ENCODE measurements around the gene MAPKAPK2.

Gene MAPKAPK2

DNA sequence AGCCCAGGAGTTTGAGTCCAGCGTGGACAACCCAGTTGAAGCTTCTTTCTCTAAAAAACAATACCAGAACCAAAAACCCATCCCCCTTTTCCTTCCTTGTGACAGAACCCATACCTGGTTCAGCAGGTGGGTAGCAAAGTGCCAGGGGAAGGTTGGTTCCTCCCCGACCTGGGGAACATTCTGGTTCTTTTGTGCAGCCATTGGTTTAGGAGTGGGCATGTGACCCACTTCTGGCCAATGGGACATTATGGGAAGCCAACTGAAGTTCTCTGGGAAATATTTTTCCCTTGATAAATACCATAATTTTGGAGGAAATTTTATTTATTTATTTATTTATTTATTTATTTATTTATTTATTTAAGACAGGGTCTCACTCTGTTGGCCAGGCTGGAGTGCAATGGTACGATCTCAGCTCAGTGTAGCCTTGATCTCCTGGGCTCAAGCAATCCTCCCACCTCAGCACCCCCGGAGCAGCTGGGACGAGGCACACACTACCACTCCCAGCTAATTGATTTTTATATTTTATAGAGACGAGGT, 15.8 kb upstream of the MAPKAPK2 start:
- no peak for TF ChIP-seq NFRKB (IDR thresholded peaks at IDR 0.05)
- no peak for TF ChIP-seq FOXK2 (IDR thresholded peaks at IDR 0.05)
- no peak for TF ChIP-seq L3MBTL2 (conservative IDR thresholded peaks at IDR 0.05)
- TF ChIP-seq CTBP1 (IDR thresholded peaks at IDR 0.05; ENCODE audit: borderline replicate concordance) = no peak
- TF ChIP-seq FOXA1 (IDR thresholded peaks at IDR 0.05) = no peak
- TF ChIP-seq TARDBP (IDR thresholded peaks at IDR 0.05) = no peak
- no peak for TF ChIP-seq BHLHE40 (IDR thresholded peaks at IDR 0.05; ENCODE audit: borderline replicate concordance)
- TF ChIP-seq LEF1 (IDR thresholded peaks at IDR 0.05; ENCODE audit: borderline replicate concordance) = no peak
- TF ChIP-seq SUZ12 (IDR thresholded peaks at IDR 0.05) = no peak
- TF ChIP-seq ELF4 (IDR thresholded peaks at IDR 0.05) = no peak
- TF ChIP-seq FOXM1 (IDR thresholded peaks at IDR 0.05; ENCODE audit: borderline replicate concordance) = no peak
- ChIA-PET CTCF (no interaction called here), POLR2A (no interaction called here)
- no peak for DNase-seq (ENCODE audit: extremely low spot score)

DNA sequence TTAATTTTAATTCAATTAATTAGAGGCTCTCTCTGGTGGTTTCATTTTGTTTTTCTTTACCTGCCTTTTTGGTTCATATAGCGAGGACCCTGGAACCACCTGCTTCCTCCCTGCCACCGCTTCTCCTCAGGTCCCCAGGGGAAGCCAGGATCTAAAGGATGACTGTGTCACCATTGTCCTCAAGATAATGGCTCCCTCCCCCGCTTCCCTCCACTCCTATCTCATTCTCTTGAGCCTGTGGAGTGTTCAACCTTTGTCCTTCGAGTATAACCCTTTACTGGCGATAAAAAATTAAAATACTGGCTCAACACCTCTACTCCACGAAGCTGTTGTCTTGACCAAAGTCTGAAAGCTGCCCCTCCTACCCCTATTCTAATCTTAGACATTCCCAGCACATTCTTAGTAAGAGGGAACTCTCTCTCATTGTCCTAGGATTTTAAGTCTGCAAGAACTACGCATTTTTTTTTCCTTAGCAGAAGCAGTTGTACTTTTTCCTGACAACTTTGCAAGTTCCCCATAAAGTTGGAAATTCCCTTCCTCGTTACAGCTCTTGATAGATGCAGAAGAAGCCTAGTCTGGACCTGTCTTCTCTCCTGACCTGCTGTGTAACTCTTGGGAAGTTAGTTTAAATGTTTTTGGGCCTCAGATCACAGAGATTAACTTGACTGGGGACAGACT, 12.6 kb upstream of the MAPKAPK2 start:
- ChIA-PET CTCF (interaction anchor here (0.6 kb wide), 1 partner anchor 158 kb away, joined by 6 read pairs; no protein-coding TSS in a partner anchor), POLR2A (interaction anchor here (1.0 kb wide), 1 partner anchor 12 kb away, joined by 3 read pairs; no protein-coding TSS in a partner anchor)
- TF ChIP-seq FOXM1 (IDR thresholded peaks at IDR 0.05; ENCODE audit: borderline replicate concordance) = no peak
- TF ChIP-seq FOXA1 (IDR thresholded peaks at IDR 0.05) = no peak
- no peak for TF ChIP-seq NFRKB (IDR thresholded peaks at IDR 0.05)
- no peak for TF ChIP-seq SUZ12 (IDR thresholded peaks at IDR 0.05)
- no peak for TF ChIP-seq ZNF384 (IDR thresholded peaks at IDR 0.05)
- TF ChIP-seq TARDBP (IDR thresholded peaks at IDR 0.05) = no peak
- TF ChIP-seq BHLHE40 (IDR thresholded peaks at IDR 0.05; ENCODE audit: borderline replicate concordance) = no peak
- TF ChIP-seq CTBP1 (IDR thresholded peaks at IDR 0.05; ENCODE audit: borderline replicate concordance) = no peak
- TF ChIP-seq FOXK2 (IDR thresholded peaks at IDR 0.05) = no peak
- no peak for DNase-seq (ENCODE audit: extremely low spot score)

DNA sequence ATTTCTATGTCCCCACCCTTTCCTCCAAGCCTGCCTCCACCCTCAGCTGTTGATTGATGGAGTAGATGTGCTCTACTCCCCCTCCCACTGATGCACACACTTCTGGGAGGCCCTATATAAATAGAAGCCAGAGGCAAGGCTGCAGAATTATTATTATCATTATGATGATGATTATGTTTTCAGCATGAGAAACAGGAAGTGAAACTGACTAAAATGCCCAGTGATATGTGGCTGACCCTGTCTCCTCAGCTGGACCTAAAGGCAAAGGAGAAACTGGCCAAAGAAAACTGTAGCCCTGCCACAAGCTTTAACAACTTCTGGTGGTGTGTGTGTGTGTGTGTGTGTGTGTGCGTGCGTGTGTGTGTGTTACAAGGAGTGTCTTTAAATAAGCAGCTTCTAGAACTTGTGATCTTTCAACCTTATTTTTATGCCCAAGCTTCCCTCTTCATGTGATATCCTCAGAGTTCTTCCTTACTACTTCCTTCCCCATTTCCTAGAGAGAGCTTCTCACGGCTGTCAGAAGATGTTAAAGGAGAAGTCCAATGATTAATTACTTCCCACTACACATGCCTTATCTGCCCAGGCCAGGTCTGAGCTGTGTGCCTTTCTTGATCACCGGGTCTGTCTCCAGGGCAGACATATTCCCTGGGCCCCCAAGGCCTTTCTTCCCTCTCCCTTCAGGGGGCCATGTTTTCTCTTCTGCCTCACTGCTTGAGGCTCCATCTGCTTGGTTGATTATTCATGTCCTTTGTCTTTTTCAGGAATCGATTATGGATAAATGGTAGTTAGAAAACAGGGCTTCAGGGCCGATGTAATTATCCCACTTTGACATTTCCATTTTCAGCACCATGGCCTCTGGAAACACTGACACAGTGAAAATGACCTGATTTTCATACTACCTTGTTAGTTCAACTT, 11.6 kb upstream of the MAPKAPK2 start:
- no peak for TF ChIP-seq CTBP1 (IDR thresholded peaks at IDR 0.05; ENCODE audit: borderline replicate concordance)
- CTCF ChIA-PET = interaction anchor here (1.0 to 1.5 kb wide), 3 partner anchors 8 to 61 kb away, joined by 3 to 6 read pairs (median 3); partner anchors contain the start of gene EIF2D
- DNase-seq (ENCODE audit: extremely low spot score) = no peak
- POLR2A ChIA-PET = interaction anchor here (1.2 to 1.5 kb wide), 2 partner anchors 11 to 38 kb away, joined by 3 to 5 read pairs; partner anchors contain the start of gene DYRK3

DNA sequence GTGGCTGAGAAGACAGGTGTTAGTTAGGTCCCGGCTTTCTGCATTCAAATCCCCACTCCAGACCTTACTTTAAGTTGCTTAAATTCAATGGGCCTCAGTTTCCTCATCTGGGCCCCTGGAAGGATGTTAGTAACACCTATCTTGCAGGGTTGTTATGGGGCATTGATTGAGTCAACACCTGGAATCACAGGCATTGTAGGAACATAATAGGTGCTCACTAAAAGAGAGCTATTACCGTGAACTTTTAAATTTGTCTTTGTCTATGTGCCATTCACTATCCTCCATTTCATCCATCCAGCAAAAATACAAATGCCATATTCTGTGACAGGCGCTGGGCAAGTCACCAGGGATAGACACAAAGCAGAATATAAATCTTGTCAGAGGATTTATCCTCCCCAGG, 10.5 kb upstream of the MAPKAPK2 start:
- CTCF ChIA-PET = interaction anchor here (0.8 to 1.5 kb wide), 4 partner anchors 10 to 312 kb away, joined by 3 to 6 read pairs (median 4); partner anchors contain the start of gene EIF2D
- TF ChIP-seq SP1 (IDR thresholded peaks at IDR 0.05) (no peak), CTBP1 (IDR thresholded peaks at IDR 0.05; ENCODE audit: borderline replicate concordance) (no peak), FOXK2 (IDR thresholded peaks at IDR 0.05) (no peak), HDGF (IDR thresholded peaks at IDR 0.05; ENCODE audit: borderline replicate concordance) (no peak), NFRKB (IDR thresholded peaks at IDR 0.05) (no peak), SUZ12 (IDR thresholded peaks at IDR 0.05) (no peak), FOXA1 (IDR thresholded peaks at IDR 0.05) (no peak), TARDBP (IDR thresholded peaks at IDR 0.05) (no peak), LEF1 (IDR thresholded peaks at IDR 0.05; ENCODE audit: borderline replicate concordance) (no peak), BHLHE40 (IDR thresholded peaks at IDR 0.05; ENCODE audit: borderline replicate concordance) (no peak), ELF4 (IDR thresholded peaks at IDR 0.05) (no peak), FOXM1 (IDR thresholded peaks at IDR 0.05; ENCODE audit: borderline replicate concordance) (no peak), L3MBTL2 (conservative IDR thresholded peaks at IDR 0.05) (no peak)
- POLR2A ChIA-PET = interaction anchor here (1.5 kb wide), 1 partner anchor 39 kb away, joined by 5 read pairs; the partner anchor contains the start of gene DYRK3
- no peak for DNase-seq (ENCODE audit: extremely low spot score)

DNA sequence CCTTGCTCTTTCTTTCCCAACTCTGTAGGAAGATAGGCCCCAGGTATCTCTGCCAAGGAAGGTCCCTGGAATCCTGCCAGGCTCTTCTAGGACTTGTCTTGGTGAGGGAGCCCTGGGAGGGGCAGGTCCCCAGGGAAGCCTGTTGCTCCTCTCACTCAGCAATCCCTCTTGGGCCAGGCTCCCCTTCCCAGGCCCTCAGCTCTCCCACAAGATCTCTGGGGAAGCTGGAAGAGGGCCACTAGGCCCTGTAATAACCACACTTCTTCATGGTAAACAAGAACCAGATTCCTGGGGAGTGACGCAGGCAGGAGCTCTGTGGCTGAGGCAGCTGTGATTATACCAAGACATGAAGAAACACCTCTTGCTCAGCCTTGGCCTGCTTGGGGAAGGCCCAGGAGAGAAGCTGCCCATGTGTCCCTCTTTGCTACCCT, 9.9 kb upstream of the MAPKAPK2 start:
- no peak for TF ChIP-seq NFRKB (IDR thresholded peaks at IDR 0.05)
- CTCF ChIA-PET = no interaction called here
- DNase-seq (ENCODE audit: extremely low spot score) = no peak
- POLR2A ChIA-PET = no interaction called here

DNA sequence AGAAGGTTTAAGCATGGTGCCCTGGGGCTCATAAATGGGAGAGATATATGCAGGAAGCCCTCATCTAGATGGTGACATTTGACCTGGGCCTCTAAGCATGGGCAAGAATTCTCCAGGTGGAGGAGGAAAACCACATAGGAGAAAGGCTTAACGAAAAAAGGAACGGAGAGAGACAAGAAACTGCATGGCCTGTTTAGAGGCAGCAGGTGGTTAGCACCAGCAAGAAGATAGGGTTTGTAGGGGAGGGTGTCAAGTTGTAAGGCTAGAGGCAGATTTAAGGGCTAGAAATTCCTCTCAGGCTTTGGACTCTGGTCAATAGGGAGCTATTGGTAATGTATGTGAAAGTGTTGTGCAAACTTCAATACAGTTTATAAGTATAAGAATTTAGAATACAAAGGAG, 8.2 kb upstream of the MAPKAPK2 start:
- TF ChIP-seq CTBP1 (IDR thresholded peaks at IDR 0.05; ENCODE audit: borderline replicate concordance) = no peak
- no peak for TF ChIP-seq ARNT (IDR thresholded peaks at IDR 0.05)
- POLR2A ChIA-PET = interaction anchor here (1.0 kb wide), 1 partner anchor 8 kb away, joined by 3 read pairs; the partner anchor contains the start of gene MAPKAPK2
- CTCF ChIA-PET = no interaction called here
- DNase-seq (ENCODE audit: extremely low spot score) = no peak

DNA sequence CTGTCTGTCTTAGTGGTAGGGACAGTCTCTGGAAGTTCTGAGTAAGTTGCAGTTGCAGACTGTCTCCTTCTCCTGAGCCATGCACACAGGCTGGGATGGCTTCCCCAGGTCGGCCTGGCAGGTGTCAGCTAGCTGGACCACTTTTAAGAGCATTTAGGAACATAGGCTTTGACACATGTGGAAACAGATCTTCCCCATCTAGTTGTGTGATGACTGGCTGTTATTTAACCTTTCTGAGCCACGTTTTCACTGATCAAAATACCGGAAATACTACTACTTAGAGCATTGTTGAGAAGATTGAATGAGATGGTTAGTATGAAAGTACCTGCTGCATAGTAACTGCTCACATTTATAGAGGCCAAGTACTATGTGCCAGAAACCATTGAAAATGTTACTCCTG, 6.2 kb upstream of the MAPKAPK2 start:
- no peak for DNase-seq (ENCODE audit: extremely low spot score)
- ChIA-PET CTCF (interaction anchor here (1.0 kb wide), 1 partner anchor 95 kb away, joined by 3 read pairs; no protein-coding TSS in a partner anchor), POLR2A (no interaction called here)

More for the DNA sequence above, 6.2 kb upstream of the MAPKAPK2 start:
- TF ChIP-seq, protein P1, sequence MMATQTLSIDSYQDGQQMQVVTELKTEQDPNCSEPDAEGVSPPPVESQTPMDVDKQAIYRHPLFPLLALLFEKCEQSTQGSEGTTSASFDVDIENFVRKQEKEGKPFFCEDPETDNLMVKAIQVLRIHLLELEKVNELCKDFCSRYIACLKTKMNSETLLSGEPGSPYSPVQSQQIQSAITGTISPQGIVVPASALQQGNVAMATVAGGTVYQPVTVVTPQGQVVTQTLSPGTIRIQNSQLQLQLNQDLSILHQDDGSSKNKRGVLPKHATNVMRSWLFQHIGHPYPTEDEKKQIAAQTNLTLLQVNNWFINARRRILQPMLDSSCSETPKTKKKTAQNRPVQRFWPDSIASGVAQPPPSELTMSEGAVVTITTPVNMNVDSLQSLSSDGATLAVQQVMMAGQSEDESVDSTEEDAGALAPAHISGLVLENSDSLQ (IDR thresholded peaks at IDR 0.05) = no peak
- TF ChIP-seq CTBP1 (IDR thresholded peaks at IDR 0.05; ENCODE audit: borderline replicate concordance) = no peak
- TF ChIP-seq BHLHE40 (IDR thresholded peaks at IDR 0.05; ENCODE audit: borderline replicate concordance) = no peak
- TF ChIP-seq SP1 (IDR thresholded peaks at IDR 0.05) = no peak
- TF ChIP-seq FOXM1 (IDR thresholded peaks at IDR 0.05; ENCODE audit: borderline replicate concordance) = no peak
- no peak for TF ChIP-seq ZNF384 (IDR thresholded peaks at IDR 0.05)
- TF ChIP-seq ELF4 (IDR thresholded peaks at IDR 0.05) = no peak
- TF ChIP-seq ARNT (IDR thresholded peaks at IDR 0.05) = no peak
- TF ChIP-seq FOXK2 (IDR thresholded peaks at IDR 0.05) = no peak
- no peak for TF ChIP-seq HDGF (IDR thresholded peaks at IDR 0.05; ENCODE audit: borderline replicate concordance)
- TF ChIP-seq TARDBP (IDR thresholded peaks at IDR 0.05) = no peak
- no peak for TF ChIP-seq FOXA1 (IDR thresholded peaks at IDR 0.05)
- TF ChIP-seq LEF1 (IDR thresholded peaks at IDR 0.05; ENCODE audit: borderline replicate concordance) = no peak
- no peak for TF ChIP-seq L3MBTL2 (conservative IDR thresholded peaks at IDR 0.05)
- no peak for TF ChIP-seq NFRKB (IDR thresholded peaks at IDR 0.05)
- no peak for TF ChIP-seq SUZ12 (IDR thresholded peaks at IDR 0.05)
